HEK293 (cell line): Measurements from ENCODE around the gene CHCHD10.

Experiments
- CTCF ChIA-PET: fragments of 350-600 bp; formaldehyde crosslinking; extraction: SDS; loops from one replicate; lab custom pipeline; 2021; ENCODE audit warnings: antibody characterized with exemption; lab: Yijun Ruan, JAX
- POLR2A ChIA-PET: fragments of 300-600 bp; formaldehyde crosslinking; extraction: SDS; loops from one replicate; lab custom pipeline; 2020; ENCODE audit warnings: antibody characterized with exemption, inconsistent platforms; lab: Yijun Ruan, JAX
- H3K27ac ChIP-seq: fragments of 200-500 bp; sonication (Bioruptor generic); 2 replicates; pipeline ENCODE4 v1.5.1; 2014; ENCODE audit warnings: low read depth, low read length, control low read depth, inconsistent platforms; ENCODE audit errors: extremely low read depth
- H3K36me3 ChIP-seq, 2 experiments: fragments of 200-500 bp in 1 of 2; sonication (Bioruptor generic) in 1 of 2; 1 replicate in 1 of 2; 2 replicates in 1 of 2; pipeline ENCODE4 v1.5.1; 2014 to 2017; ENCODE audit warnings: inconsistent platforms in 2 of 2, low read length in 2 of 2; ENCODE audit not compliant: control insufficient read depth in 2 of 2, insufficient read depth in 1 of 2
- H3K4me1 ChIP-seq: fragments of 200-500 bp; sonication (Bioruptor generic); 2 replicates; pipeline ENCODE4 v1.5.1; 2014; ENCODE audit warnings: mild to moderate bottlenecking, low read length, inconsistent platforms; ENCODE audit not compliant: control insufficient read depth, insufficient read depth
- H3K4me3 ChIP-seq: 2 replicates; pipeline ENCODE4 v1.5.1; 2011; ENCODE audit warnings: low read depth, mild to moderate bottlenecking, control low read depth, low read length, moderate library complexity
- H3K9me3 ChIP-seq: fragments of 200-500 bp; sonication (Bioruptor generic); 2 replicates; pipeline ENCODE4 v1.5.1; 2014; ENCODE audit warnings: low read depth, low read length, inconsistent platforms; ENCODE audit not compliant: control insufficient read depth, insufficient read depth
- SP2 ChIP-seq: fragments of 450-650 bp; formaldehyde crosslinking; IDR thresholded peaks from 2 replicates; pipeline ENCODE4 v1.5.1; 2016; ENCODE audit warnings: missing biosample characterization, missing genetic modification characterization
- YY1 ChIP-seq: fragments of 450-650 bp; formaldehyde crosslinking; IDR thresholded peaks from 2 replicates; pipeline ENCODE4 v1.5.1; 2018; ENCODE audit warnings: missing biosample characterization, missing genetic modification characterization
- ZNF140 ChIP-seq: fragments of 450-650 bp; formaldehyde crosslinking; IDR thresholded peaks from 2 replicates; pipeline ENCODE4 v1.5.1; 2016; ENCODE audit warnings: missing biosample characterization, missing genetic modification characterization
- ZNF169 ChIP-seq: fragments of 450-650 bp; formaldehyde crosslinking; IDR thresholded peaks from 2 replicates; pipeline ENCODE4 v1.5.1; 2016; ENCODE audit warnings: missing biosample characterization, missing genetic modification characterization
- ZNF391 ChIP-seq: fragments of 450-650 bp; formaldehyde crosslinking; IDR thresholded peaks from 2 replicates; pipeline ENCODE4 v1.5.1; 2016; ENCODE audit warnings: low read depth, missing biosample characterization, missing genetic modification characterization, borderline replicate concordance
- ZNF404 ChIP-seq: fragments of 450-650 bp; formaldehyde crosslinking; IDR thresholded peaks from 2 replicates; pipeline ENCODE4 v1.5.1; 2017; ENCODE audit warnings: missing biosample characterization, missing genetic modification characterization
- ZNF571 ChIP-seq: fragments of 450-650 bp; formaldehyde crosslinking; IDR thresholded peaks from 2 replicates; pipeline ENCODE4 v1.5.0; 2017; ENCODE audit warnings: missing biosample characterization, missing genetic modification characterization
- ZSCAN23 ChIP-seq: fragments of 450-650 bp; formaldehyde crosslinking; IDR thresholded peaks from 2 replicates; pipeline ENCODE4 v1.5.1; 2016; ENCODE audit warnings: missing biosample characterization, missing genetic modification characterization
- TF ChIP-seq, protein P1 (sequence below): fragments of 450-650 bp; formaldehyde crosslinking; IDR thresholded peaks from 2 replicates; pipeline ENCODE4 v1.5.1; 2017; ENCODE audit warnings: missing biosample characterization, missing genetic modification characterization
- TF ChIP-seq, protein P2 (sequence below): fragments of 450-650 bp; formaldehyde crosslinking; IDR thresholded peaks from 2 replicates; pipeline ENCODE4 v1.5.1; 2016; ENCODE audit warnings: missing biosample characterization, missing genetic modification characterization, borderline replicate concordance
- TF ChIP-seq, protein P3 (sequence below): fragments of 450-650 bp; formaldehyde crosslinking; IDR thresholded peaks from 2 replicates; pipeline ENCODE4 v1.5.1; 2016; ENCODE audit warnings: missing biosample characterization, missing genetic modification characterization
- TF ChIP-seq, protein P4 (sequence below): fragments of 450-650 bp; formaldehyde crosslinking; IDR thresholded peaks from 2 replicates; pipeline ENCODE4 v1.5.1; 2016; ENCODE audit warnings: missing biosample characterization, missing genetic modification characterization

Gene CHCHD10

DNA sequence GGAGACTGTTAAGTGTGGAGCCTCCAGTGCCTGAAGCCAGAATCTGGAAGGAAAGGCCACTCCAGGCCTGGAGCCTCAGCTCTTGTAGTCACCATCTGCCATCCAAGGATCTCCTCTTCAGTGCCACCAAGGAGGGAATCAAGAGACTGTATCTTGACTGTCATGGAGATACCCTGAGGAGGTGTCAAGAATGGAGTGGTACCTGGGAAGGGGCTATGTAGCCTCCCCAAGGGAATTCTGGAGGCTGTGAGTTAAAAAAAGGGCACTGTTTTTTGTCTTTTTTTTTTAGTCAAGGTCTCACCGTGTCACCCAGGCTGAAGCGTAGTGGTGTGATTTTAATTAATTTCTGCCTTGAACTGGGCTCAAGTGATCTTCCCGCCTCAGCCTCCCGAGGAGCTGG is 8.2 kb downstream of the CHCHD10 start (continued):
- TF ChIP-seq ZSCAN23 (tag by site-specific recombination) = no peak

DNA sequence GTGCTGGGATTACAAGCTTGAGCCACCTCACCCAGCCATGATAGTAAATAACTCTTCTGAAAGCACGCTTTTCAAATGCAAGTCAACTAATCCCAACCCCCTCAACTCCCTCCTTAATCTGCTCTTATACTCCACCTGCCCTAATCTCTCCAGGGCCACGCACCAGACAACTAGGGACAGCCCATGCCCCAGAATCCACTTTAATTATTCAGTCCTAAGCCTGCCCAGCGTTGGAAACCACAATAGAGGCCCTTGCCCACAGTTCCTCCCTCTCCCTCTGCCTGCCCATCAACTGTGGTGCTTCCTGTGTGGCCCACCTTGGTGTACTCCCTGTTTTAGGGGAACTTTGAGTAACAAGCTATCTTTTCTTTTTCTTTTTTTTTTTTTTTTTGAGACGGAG is 10.9 kb downstream of the CHCHD10 start:
- H3K9me3 ChIP-seq = no peaks in the 10 kb centered on the region
- H3K4me3 ChIP-seq = no peak overlapping the region
- no peaks in the 10 kb centered on the region for H3K4me1 ChIP-seq
- H3K27ac ChIP-seq = no peak overlapping the region
- CTCF ChIA-PET = interaction anchor here (1.7 kb wide), 1 partner anchor 89 kb away, joined by 5 read pairs; no protein-coding TSS in a partner anchor
- no peaks in the 10 kb centered on the region for H3K36me3 ChIP-seq
- POLR2A ChIA-PET = interaction anchor here (0.6 to 0.7 kb wide), 2 partner anchors 11 to 101 kb away, joined by 4 to 6 read pairs; partner anchors contain the start of gene SLC2A11
- TF ChIP-seq, protein P1, sequence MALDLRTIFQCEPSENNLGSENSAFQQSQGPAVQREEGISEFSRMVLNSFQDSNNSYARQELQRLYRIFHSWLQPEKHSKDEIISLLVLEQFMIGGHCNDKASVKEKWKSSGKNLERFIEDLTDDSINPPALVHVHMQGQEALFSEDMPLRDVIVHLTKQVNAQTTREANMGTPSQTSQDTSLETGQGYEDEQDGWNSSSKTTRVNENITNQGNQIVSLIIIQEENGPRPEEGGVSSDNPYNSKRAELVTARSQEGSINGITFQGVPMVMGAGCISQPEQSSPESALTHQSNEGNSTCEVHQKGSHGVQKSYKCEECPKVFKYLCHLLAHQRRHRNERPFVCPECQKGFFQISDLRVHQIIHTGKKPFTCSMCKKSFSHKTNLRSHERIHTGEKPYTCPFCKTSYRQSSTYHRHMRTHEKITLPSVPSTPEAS (tag by site-specific recombination) = no peak
- TF ChIP-seq ZNF404 (tag by site-specific recombination) (no peak), YY1 (tag by site-specific recombination) (no peak)
- TF ChIP-seq, protein P2, sequence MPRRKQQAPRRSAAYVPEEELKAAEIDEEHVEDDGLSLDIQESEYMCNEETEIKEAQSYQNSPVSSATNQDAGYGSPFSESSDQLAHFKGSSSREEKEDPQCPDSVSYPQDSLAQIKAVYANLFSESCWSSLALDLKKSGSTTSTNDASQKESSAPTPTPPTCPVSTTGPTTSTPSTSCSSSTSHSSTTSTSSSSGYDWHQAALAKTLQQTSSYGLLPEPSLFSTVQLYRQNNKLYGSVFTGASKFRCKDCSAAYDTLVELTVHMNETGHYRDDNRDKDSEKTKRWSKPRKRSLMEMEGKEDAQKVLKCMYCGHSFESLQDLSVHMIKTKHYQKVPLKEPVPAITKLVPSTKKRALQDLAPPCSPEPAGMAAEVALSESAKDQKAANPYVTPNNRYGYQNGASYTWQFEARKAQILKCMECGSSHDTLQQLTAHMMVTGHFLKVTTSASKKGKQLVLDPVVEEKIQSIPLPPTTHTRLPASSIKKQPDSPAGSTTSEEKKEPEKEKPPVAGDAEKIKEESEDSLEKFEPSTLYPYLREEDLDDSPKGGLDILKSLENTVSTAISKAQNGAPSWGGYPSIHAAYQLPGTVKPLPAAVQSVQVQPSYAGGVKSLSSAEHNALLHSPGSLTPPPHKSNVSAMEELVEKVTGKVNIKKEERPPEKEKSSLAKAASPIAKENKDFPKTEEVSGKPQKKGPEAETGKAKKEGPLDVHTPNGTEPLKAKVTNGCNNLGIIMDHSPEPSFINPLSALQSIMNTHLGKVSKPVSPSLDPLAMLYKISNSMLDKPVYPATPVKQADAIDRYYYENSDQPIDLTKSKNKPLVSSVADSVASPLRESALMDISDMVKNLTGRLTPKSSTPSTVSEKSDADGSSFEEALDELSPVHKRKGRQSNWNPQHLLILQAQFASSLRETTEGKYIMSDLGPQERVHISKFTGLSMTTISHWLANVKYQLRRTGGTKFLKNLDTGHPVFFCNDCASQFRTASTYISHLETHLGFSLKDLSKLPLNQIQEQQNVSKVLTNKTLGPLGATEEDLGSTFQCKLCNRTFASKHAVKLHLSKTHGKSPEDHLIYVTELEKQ = no peak

DNA sequence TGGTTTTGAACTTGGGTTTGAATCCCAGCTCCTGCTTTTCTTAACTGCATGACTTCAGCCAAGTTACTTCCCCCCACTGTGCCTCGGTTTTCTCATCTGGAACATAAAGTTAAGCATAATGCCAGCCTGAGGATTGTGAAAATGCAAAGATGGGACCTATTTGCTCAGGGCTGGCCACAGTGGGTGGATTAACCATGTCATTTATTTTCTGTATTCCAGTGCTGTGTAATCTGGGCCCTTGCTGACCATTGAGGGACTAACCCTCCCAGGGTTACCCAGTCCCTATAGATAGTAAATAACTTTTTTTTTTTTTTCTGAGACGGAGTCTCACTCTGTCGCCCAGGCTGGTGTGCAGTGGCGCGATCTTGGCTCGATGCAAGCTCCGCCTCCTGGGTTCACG is 12.1 kb downstream of the CHCHD10 start:
- TF ChIP-seq ZNF140 (tag by site-specific recombination) = no peak
- TF ChIP-seq ZNF391 (tag by site-specific recombination) = no peak
- TF ChIP-seq, protein P3, sequence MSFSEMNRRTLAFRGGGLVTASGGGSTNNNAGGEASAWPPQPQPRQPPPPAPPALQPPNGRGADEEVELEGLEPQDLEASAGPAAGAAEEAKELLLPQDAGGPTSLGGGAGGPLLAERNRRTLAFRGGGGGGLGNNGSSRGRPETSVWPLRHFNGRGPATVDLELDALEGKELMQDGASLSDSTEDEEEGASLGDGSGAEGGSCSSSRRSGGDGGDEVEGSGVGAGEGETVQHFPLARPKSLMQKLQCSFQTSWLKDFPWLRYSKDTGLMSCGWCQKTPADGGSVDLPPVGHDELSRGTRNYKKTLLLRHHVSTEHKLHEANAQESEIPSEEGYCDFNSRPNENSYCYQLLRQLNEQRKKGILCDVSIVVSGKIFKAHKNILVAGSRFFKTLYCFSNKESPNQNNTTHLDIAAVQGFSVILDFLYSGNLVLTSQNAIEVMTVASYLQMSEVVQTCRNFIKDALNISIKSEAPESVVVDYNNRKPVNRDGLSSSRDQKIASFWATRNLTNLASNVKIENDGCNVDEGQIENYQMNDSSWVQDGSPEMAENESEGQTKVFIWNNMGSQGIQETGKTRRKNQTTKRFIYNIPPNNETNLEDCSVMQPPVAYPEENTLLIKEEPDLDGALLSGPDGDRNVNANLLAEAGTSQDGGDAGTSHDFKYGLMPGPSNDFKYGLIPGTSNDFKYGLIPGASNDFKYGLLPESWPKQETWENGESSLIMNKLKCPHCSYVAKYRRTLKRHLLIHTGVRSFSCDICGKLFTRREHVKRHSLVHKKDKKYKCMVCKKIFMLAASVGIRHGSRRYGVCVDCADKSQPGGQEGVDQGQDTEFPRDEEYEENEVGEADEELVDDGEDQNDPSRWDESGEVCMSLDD (tag by site-specific recombination) = no peak
- TF ChIP-seq ZNF169 (tag by site-specific recombination) = no peak
- TF ChIP-seq ZNF571 (tag by site-specific recombination) = no peak
- no peak for TF ChIP-seq SP2
- TF ChIP-seq, protein P4, sequence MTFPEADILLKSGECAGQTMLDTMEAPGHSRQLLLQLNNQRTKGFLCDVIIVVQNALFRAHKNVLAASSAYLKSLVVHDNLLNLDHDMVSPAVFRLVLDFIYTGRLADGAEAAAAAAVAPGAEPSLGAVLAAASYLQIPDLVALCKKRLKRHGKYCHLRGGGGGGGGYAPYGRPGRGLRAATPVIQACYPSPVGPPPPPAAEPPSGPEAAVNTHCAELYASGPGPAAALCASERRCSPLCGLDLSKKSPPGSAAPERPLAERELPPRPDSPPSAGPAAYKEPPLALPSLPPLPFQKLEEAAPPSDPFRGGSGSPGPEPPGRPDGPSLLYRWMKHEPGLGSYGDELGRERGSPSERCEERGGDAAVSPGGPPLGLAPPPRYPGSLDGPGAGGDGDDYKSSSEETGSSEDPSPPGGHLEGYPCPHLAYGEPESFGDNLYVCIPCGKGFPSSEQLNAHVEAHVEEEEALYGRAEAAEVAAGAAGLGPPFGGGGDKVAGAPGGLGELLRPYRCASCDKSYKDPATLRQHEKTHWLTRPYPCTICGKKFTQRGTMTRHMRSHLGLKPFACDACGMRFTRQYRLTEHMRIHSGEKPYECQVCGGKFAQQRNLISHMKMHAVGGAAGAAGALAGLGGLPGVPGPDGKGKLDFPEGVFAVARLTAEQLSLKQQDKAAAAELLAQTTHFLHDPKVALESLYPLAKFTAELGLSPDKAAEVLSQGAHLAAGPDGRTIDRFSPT (tag by site-specific recombination) = no peak
- ChIA-PET CTCF (interaction anchor here (0.6 to 2.0 kb wide), 3 partner anchors 13 to 163 kb away, joined by 3 to 6 read pairs (median 4); partner anchors contain the start of gene CHCHD10), POLR2A (interaction anchor here (0.9 kb wide), 1 partner anchor 14 kb away, joined by 3 read pairs; no protein-coding TSS in a partner anchor)
- Histone ChIP-seq H3K27ac (no peak overlapping the region), H3K4me3 (no peak overlapping the region), H3K4me1 (peaks cover 3% of the 10 kb centered on the region; the same call in 1 of the 2 replicates), H3K9me3 (no peaks in the 10 kb centered on the region), H3K36me3 (no peaks in the 10 kb centered on the region)
